ENCODE measurements around the gene TGFBI. TPM values are rescaled to one million over a fixed set of nuclear protein-coding genes. Genes with fewer than 3 reads are reported as not detected.

Gene TGFBI
- total and polyA plus RNA-seq, 8 donors = 3.7 to 50.1 (median 14.3) TPM

GRCh38 chr5:136062366-136063274, 33.8 kb downstream of the TGFBI start:
- TF ChIP-seq CTCF (IDR thresholded peaks at IDR 0.05) = peak in 1 of 4 donors; percentile 5
- Histone ChIP-seq H3K9me3 (no peaks in the 10 kb centered on the region), H3K27me3 (no peaks in the 10 kb centered on the region), H3K36me3 (no peaks in the 10 kb centered on the region), H3K4me1 (no peaks in the 10 kb centered on the region), H3K4me3 (no peak overlapping the region), H3K27ac (no peak overlapping the region)
- 81 to 84% methylated on average over 6 of the region's 6 CpGs for WGBS, 2 donors
- intact Hi-C loops (cut with DNase I) = no loop called here
- DNase-seq (no peak), FAIRE-seq (no peak), ATAC-seq (peak in 3 of 4 donors; percentile 28 to 44 (median 30))

- ATAC-seq (no peak), DNase-seq (no peak), FAIRE-seq (no peak)
- H3K9me3 ChIP-seq = no peaks in the 10 kb centered on the region
- WGBS, 2 donors = 85 to 91% methylated on average over 8 of the region's 8 CpGs
- TF ChIP-seq CTCF (IDR thresholded peaks at IDR 0.05) = no peak
- H3K27me3 ChIP-seq = no peaks in the 10 kb centered on the region
- H3K27ac ChIP-seq = no peak overlapping the region
- intact Hi-C loops (cut with DNase I) = no loop called here
- H3K4me3 ChIP-seq = no peak overlapping the region
- no peaks in the 10 kb centered on the region for H3K36me3 ChIP-seq
- no peaks in the 10 kb centered on the region for H3K4me1 ChIP-seq
Measured at GRCh38 chr5:136063778-136064465, 35.1 kb downstream of the TGFBI start.

- FAIRE-seq (no peak), ATAC-seq (peak in 1 of 4 donors; percentile 30), DNase-seq (no peak)
- Histone ChIP-seq H3K27me3 (no peaks in the 10 kb centered on the region), H3K4me3 (no peak overlapping the region), H3K36me3 (no peaks in the 10 kb centered on the region), H3K4me1 (no peaks in the 10 kb centered on the region), H3K27ac (no peak overlapping the region), H3K9me3 (no peaks in the 10 kb centered on the region)
- intact Hi-C loops (cut with DNase I) = no loop called here
- WGBS, 2 donors = 83 to 89% methylated on average over 4 of the region's 4 CpGs
- TF ChIP-seq CTCF (IDR thresholded peaks at IDR 0.05) = no peak
Measured at GRCh38 chr5:136064510-136064909, 35.7 kb downstream of the TGFBI start.

GRCh38 chr5:136065588-136065987, 36.8 kb downstream of the TGFBI start:
- H3K4me1 ChIP-seq = no peaks in the 10 kb centered on the region
- 91 to 93% methylated on average over 2 of the region's 2 CpGs for WGBS, 2 donors
- H3K9me3 ChIP-seq = no peaks in the 10 kb centered on the region
- no peak for TF ChIP-seq CTCF (IDR thresholded peaks at IDR 0.05)
- intact Hi-C loops (cut with DNase I) = no loop called here
- H3K27ac ChIP-seq = no peak overlapping the region
- DNase-seq (no peak), FAIRE-seq (no peak), ATAC-seq (no peak)
- no peaks in the 10 kb centered on the region for H3K27me3 ChIP-seq
- no peak overlapping the region for H3K4me3 ChIP-seq
- no peaks in the 10 kb centered on the region for H3K36me3 ChIP-seq

Measured in pancreas (tissue), 10 donors.